ENCODE results near the gene ENOX1. TPM values are rescaled to one million over a fixed set of nuclear protein-coding genes. Genes with fewer than 3 reads are reported as not detected.

The ENOX1 gene
- total RNA-seq, 1 donor from 2014 or later: 2.0 TPM

DNA sequence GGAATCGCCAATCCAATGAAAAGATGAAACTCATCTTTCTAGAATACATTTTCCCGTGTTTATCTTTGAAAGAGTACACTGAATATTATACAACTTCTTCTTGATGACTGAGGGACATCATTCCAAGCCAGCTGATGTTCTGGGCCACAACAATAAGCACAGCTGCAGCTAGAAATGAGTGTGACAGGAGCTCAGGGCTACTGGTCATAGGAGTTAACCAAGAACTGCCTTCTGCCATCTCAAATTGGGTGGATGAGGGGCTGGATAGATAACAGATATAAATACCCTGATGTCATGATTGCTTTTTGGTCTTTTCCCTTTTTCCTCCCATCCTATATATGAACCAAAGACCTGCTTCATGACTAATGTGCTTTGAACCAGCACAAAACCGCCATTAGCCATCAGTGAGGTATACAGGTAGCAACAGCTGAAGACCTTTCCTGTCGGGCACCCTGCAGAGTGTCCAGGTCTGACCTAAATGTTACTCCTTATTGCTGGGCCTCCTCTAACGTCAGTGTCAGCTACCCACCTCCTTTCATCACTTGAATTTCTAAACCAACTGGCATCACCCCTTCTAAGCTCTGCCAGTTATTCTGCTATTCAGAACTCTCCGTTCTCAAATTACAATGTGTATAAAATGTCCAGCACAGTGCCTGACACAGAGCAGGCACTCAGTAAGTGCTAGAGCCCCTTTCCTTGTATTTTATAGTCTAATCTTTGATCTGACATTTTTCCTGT, 178.2 kb downstream of the ENOX1 start:
- no peak for DNase-seq (ENCODE audit: low spot score)

DNA sequence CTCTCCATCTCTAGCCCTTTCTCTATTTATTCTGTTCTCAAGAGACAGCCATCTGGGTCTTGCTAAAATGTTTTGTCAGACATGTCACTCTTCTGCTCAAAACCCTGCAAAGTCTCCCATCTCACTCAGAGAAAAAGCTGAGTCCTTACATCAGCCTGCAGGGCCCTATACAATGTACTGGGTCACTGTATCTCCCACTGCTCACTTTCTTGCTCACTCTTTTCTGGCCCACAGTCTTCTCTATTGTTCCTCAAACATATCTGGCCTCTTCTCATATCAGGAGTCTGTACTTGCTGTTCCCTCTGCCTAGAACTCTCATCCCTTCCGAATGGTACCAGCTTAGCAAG, 189.2 kb downstream of the ENOX1 start:
- DNase-seq (ENCODE audit: low spot score): no peak

DNA sequence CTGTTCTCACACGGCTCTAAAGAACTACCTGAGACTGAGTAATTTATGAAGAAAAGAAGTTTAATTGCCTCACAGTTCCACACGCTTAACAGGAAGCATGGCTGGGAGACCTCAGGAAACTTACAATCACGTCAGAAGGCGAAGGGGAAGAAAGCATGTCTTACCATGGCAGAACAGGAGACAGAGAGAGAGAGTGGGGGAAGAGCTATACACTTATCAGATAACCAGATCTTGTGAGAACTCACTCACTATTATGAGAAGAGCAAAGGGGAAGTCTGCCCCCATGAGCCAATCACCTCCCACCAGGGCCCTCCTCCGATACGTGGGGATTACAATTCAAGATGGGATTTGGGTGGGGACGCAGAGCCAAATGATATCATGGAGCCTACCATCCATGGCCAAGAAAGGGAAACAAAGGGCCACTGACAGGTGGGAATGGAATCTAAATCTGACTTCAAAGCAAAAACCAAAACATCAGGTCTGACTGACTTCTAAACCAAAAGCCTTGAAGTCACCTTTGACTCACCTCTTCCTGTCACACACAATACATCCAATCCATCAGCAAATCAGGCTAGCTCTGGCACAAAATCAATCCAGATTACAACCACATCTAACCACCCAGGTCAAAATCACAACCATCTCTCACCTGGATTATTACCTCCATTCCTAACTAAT, 189.7 kb downstream of the ENOX1 start:
- DNase-seq (ENCODE audit: low spot score): no peak

DNA sequence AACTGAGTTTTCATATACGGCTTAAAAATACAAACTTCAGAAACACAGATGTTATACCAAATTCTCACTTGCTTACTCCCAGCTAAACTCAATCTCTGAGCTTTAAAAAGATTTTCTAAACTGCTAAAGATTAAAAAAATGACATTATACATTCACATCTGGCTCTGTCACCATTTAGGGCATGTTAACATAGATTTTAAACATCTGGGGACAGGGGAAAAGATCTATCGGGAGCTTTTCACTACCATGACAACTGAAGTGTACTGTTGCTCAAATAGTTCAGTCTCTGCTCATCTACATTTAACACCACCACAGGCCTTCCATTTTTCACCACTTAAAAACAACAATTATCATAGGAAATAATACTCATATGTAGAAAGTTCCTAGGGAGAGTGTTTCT, 190.8 kb downstream of the ENOX1 start:
- DNase-seq (ENCODE audit: low spot score): no peak

DNA sequence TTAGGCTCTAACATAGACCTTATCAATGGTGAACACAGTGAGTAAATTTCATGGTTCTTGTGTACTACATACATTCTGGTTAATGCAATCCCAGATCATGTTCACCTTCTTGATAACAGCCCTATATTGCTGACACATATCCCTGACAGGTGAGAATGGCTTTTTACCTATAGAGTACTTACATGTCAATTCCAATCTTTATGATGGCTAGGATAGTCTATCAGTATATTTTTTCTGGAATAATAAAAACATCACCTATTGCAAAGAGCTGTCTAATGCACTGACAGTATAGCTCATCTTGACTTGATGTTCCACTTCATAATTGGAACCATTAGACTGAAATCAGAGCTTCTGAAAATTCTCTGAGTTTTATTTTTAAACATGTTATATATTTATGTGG, 199.4 kb downstream of the ENOX1 start:
- no peak for DNase-seq (ENCODE audit: low spot score)

DNA sequence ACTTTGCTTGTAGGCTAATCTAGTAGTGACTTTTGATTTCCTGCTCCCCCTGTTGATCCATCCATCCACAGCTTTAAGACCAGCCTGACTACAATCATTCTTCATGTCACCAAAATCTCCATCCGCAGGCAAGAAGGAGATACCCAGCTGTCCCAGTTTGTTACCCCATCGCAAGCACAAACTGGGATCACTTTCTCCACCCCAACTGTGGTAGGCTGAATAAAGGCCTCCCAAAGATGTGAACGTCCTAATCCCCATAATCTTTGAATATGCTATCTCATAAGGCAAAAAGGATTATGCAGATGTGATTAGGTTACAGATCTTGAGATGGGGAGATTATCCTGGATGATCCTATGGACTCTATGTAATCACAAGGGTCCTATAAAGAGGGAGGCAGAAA, 202.0 kb downstream of the ENOX1 start:
- DNase-seq (ENCODE audit: low spot score): no peak

DNA sequence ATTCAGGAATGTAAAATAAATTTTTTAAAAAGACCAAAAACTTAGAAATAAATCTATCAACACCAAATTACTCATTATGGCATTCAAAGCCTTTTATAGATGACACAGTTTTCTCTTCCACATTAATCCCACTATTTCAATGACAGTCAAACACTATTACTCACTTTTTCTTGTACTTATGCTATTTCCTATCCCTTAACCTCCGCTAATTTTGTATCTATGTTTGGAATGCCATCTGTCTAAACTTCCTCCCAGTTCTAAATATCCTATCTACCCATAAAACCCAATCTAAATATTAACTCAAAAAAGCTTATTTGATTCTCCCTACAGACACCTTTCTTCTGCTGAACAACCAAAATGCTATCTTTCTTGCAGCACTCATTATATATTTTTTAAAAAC, 203.5 kb downstream of the ENOX1 start:
- no peak for DNase-seq (ENCODE audit: low spot score)

DNA sequence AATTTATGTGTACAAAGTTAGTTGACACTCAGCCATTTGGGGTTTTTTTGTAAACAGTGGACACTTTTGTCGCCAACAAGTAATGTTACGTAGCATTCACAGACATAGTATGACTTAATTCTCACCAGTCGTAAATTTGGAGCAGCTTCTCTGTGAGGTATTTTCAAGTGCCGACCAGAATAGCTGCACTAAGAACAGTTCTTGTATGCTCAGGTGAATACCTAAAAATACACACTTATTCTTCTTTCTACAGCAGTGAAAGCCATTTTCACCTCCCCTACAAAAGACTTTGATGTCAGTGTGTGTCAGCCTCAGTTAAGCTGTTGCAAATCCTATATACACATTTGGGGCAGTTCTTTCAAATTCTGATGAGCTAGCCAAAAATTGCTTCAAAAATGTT, 206.5 kb downstream of the ENOX1 start:
- no peak for DNase-seq (ENCODE audit: low spot score)

DNA sequence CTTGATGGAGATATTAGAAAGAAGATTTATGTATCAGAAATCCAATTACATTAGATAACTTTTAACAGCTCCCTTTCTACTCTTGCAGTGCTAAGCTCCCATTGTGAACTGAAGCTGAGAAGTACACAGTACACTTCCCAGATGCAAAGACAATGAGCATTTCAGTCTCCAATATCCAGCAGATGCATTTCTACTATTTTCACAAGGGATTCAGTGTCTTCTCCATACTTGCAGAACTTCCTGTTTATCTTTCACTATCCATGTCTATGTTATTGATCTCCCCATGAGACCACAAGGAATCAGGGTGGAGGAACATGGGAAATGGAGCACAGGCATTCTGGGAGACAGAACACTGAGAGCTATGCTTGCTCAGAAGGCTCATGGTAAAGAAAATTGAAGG, 207.5 kb downstream of the ENOX1 start:
- DNase-seq (ENCODE audit: low spot score): no peak

DNA sequence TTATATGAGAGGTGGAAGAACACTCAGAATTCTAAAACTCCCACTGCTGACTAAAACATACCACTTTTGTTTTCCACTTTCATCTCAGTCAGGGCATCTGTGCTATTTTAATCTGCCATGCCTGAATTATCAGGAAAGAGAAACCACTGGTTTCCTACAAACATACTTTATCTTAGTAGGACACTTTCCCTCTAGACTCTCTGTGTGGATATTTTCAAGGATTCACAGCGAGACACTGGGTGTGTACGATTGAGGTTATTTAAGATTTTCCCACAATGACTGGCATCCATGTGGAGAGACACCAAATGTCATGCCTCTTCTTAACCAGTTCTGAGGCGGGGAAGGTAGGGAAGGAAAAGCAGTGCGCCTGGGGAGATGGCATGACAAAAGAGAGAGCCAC, 212.2 kb downstream of the ENOX1 start:
- no peak for DNase-seq (ENCODE audit: low spot score)

DNA sequence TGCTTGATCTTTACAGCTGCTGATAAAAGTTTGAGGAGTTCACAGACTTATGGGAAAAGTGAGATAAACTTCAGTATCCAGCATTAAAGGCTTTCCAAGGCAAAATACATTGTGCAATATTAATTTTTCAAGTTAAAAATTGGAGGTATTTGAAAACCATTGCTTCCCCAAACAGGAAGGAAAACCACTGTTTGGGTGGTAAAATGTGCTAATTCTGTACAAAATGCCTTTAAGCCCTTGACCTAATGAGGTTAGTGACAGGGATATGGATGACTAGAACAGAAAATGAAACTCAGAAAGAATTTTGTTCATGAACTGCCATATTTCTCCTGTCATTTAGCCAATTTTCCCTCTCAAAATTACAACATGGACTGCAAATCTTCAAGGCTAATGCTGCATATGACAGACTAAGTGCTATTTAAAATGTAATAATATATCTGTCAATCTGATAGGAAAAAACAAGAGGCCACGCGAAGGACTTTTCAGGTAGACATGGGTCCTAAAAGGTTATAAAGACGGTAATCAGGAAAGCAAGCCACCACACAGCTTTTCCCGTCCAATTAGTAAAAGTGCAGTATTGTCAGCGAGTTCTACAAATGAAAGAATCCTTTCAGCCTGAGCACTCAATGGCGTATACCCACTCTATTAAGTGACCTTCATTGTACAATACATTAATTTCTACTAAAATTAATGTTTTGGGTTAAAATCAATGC, 212.8 kb downstream of the ENOX1 start:
- no peak for DNase-seq (ENCODE audit: low spot score)

DNA sequence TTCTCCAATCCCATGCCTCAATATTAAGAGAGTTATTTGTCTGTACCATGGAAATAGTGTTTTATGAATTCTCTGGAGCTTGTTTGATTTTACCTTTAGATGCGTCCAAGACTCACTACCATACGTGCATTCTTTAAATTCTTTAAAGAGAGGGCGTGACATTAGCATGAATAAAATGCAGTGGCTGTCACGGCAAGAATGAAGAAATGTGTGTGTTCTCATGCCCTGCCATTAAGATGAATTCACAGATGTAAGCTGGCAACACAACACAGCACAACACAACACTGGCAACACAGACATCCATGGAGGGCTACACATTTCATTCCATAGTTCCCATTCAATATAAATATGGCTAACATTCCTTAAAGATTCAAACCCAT, 213.4 kb downstream of the ENOX1 start:
- DNase-seq (ENCODE audit: low spot score): no peak

DNA sequence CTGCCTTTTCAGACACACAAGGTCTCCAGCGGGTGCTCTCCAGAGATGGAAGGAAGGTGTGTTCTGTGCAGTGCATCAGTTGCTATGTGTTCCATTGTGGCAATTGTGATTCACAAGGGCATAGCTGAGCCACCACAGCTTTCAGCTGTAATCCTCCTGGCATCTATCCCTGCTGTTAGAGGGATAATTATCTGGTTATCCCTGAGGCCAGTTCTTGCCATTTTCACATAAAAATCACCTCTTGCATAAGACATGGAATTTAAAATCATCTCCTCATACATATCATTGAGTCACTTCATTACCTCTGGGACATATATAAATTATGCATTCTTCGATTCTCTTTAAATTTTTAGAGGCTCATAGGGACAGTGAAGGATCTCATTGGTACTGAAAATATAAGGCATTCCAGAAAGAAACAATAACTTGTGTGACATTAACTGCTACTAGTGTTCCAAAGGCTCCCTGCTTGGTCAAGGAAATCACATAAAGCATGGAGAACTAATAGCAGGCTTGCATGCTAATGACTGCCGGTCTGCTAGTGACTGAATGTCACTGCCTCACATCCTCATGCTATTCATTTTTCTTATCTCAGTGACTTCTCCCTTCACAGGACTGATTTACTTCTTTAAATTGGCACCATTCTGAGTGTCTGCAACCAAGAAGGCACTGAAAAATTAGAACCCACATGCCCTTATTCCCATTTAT, 214.0 kb downstream of the ENOX1 start:
- no peak for DNase-seq (ENCODE audit: low spot score)

DNA sequence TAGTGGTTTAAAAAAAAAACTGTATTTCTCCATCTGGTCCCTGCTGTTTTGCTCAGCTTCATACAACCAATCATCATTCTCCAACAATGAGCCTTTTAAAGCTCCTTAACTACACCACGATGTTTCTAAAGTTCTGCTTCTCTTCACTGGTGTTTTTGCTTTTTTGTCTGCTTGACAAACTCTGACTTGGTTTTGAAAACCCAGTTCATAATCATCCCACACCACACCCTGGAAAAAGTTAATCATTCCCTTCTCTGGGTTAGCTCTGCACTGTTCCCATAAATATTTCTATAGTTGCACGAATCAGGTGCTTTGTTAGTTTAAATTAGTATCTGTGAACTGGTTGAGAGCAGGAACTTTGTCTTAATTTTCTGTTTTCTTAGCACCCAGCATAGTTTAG, 217.1 kb downstream of the ENOX1 start:
- DNase-seq (ENCODE audit: low spot score): no peak

DNA sequence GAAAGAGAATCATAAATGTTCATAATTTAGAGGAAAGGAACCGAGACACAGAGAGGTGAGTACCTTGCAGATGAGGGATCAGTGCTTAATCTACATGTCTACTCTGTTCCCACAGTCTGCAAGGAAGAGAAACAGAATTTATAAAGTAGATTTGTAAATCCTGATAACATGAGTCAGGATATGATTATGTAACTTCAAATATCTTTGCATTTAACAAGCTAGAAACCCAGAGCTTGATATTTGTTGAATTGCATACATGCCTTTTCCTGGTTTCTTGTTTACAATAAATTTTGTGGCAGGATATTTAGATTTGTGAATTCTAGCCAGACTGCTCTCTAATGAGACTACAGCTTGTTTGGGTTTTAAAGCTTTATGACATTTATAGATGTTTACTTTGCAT, 219.2 kb downstream of the ENOX1 start:
- DNase-seq (ENCODE audit: low spot score): no peak

DNA sequence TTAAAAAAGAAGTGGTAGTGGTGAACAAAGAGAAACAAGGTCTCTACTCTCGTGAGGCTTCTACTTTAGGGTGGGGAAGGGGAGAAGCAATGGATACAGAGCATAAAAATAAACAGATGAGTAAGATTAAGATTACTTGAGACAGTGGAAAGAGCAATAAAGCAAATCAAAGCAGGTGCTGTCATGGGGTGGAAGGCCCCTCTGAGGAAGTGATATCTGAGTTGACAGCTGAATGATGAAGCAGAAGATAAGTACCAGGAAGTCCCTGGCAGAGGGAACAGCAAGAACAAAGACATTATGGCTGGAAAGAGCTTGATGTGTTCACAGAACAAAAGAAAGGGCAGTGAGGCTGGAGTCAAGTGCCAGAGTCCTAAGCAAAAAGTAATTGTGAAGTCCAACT, 221.8 kb downstream of the ENOX1 start:
- no peak for DNase-seq (ENCODE audit: low spot score)

DNA sequence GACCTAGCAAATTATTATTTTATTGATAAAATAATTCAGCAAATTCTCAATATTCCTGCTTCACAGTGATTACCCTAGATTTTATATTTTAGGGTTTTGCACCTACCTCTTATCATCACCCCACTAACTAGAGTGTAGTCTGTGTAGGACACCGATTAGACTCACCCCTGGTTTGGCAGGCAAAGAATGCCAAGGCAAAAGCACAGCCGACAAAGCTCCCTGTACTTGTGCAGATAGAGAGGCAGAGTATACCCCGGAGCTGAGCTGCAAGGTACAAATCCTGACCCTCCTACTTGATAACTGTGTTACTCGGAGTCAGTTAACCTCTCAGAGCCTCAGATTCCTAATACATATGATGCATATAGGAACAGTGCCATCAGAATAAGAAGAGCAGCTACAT, 225.7 kb downstream of the ENOX1 start:
- DNase-seq (ENCODE audit: low spot score): no peak

DNA sequence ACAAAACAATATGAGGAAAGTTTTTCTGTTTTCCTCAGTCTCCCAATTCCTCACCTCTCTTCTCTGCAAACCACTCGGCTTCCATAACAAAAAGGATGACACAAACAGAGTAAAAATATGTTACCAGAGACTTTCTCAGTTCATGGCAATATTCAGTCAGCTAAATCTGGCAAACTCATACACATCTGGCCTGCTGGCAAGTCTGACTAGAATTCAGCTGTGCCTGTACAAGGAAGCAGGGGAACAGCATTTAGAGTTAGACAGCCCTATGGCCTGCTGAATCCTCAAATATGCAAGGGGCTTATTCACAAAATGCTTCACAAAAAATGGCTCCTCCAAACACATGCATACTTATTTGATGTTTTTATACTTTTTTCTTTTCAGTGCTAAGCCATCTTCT, 227.8 kb downstream of the ENOX1 start:
- DNase-seq (ENCODE audit: low spot score): no peak

DNA sequence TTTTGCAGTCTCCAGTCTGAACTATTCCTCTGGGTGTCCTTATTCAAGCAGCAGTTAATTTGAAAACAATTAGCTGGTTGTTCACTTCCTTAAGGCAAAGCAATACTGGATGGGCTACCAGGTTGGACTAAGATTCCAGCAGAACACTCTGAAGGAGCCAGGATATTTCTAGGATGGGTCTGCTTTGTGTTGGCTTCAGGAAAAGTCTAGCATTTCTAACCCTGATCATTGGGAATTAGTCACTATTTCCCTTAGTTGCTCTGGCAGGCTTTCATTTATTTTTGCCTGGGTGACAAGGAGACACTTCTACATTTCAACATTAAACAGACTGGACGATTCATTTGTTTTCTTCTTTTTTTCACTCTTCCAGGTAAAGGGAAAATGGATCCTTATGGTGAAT, 228.4 kb downstream of the ENOX1 start:
- DNase-seq (ENCODE audit: low spot score): no peak

DNA sequence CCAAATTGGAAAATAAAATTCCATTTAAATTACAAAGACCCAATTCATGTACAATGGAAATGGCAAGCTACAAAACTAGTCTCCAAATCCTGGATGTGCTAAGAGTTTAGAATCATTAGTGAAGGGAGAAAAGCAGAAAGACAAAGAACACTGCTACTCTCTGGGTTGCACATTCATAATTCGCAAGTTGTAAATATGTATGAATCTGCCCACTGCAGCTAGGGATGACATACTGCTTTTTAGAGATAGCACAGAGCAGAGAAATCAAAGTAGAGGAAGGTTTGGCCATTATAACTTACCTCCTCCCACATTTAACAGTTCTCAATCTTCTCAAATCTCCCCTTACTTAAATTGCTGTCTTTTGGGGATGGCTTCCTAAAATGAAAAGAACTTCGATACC, 231.1 kb downstream of the ENOX1 start:
- DNase-seq (ENCODE audit: low spot score): no peak

DNA sequence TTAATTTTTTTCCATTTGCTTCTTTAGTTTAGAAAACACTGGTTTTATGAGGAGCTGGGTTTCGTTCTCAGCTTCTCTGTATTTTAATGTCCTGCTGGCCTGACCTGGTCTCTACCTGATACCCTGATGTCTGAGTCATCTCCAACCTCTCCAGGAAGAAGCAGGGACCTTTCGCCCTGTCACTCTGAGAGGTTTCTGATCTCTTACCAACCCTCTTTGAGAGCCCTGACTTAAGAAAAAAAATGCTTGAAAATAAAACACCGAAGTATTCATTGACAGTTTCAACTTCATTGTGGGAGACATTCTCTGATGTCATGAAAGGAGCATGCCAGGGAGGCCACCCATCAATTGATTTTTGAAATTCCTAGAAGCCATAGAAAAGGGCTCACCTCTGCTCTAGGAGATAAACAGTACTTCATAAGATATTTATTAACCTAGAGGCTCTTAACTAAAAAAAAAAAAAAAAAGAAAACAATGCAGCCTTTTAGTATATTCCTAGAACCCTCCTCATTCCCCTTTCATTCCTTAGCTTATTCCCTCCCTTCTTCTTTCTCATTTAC, 234.8 kb downstream of the ENOX1 start:
- DNase-seq (ENCODE audit: low spot score): peak; percentile 42

DNA sequence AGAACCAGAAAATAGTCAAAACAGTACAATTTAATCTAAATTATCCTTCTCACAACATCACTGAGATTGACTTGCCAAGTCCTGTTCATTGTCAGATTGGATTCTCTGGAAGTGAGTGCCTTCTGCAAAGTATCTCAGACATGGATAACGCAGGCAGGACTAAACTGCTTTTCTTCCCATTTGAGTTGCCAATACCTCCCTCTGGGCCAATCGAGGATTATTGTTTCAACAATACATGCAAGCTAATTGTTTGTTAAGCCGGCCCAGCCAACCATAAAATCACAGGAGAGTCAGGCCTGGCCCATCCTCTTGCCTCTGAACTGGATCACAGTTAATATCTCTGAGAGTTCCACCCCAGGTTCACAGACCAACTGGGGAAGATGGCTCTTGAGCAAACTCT, 240.0 kb downstream of the ENOX1 start:
- DNase-seq (ENCODE audit: low spot score): no peak
